ENCODE measurements around the gene CYB561D2.

The CYB561D2 gene

DNA sequence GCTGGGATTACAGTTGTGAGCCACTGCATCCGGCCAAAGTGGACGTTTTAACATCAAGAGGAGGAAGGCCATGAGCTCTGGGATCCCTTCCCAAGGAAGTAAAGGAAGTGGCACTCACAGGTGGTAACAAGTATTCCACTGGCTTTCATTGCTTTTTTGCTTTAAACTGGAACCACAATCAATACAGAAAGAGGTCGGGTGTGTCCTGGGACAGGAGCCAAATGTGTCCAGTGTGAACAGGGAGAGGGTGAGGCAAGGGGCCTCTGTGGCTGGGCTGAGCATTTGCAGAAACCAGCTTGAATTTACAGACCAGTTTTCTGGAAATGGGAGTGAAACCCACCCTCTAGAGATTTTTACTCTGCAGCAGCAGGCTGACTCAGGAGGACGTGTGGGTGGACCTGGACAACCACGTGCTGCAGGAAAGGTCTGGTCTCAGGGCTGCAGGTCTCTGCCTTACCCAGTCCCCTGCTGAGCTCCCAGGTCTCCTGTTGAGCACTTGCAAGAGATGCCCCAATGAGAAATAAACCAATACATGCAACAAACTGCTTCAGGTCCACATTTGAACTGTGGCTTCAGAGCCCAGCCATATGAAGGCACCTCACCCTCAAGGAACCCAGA is 51.4 kb downstream of the CYB561D2 start:
- H3K4me2 ChIP-seq (ENCODE audit: low read length), result no peak overlapping the region

More for the DNA sequence above, 51.4 kb downstream of the CYB561D2 start:
- Histone ChIP-seq H3F3A (ENCODE audit: insufficient read depth, low read length) (no peaks in the 10 kb centered on the region), H3K36me3 (ENCODE audit: insufficient read depth, low read length) (no peaks in the 10 kb centered on the region), H3K9ac (ENCODE audit: low read length) (no peak overlapping the region), H3K27ac (ENCODE audit: low read depth, low read length, poor library complexity, severe bottlenecking) (no peak overlapping the region), H3K9me2 (ENCODE audit: low read depth, low read length) (no peaks in the 10 kb centered on the region), H2AFZ (ENCODE audit: low read length) (no peak overlapping the region), H3K4me1 (ENCODE audit: insufficient read depth, low read length, severe bottlenecking) (no peaks in the 10 kb centered on the region), H3K27me3 (ENCODE audit: insufficient read depth, low read length) (no peaks in the 10 kb centered on the region), H3K79me2 (ENCODE audit: insufficient read depth, low read length) (no peaks in the 10 kb centered on the region), H3K4me3 (ENCODE audit: low read depth, low read length, poor library complexity, severe bottlenecking) (no peak overlapping the region), H4K20me1 (ENCODE audit: insufficient read depth, low read length) (no peaks in the 10 kb centered on the region), H3K9me3 (ENCODE audit: low read length) (no peaks in the 10 kb centered on the region)
- TF ChIP-seq EZH2 (IDR thresholded peaks at IDR 0.05; ENCODE audit: borderline replicate concordance, low read length), result no peak
- TF ChIP-seq, protein P1, sequence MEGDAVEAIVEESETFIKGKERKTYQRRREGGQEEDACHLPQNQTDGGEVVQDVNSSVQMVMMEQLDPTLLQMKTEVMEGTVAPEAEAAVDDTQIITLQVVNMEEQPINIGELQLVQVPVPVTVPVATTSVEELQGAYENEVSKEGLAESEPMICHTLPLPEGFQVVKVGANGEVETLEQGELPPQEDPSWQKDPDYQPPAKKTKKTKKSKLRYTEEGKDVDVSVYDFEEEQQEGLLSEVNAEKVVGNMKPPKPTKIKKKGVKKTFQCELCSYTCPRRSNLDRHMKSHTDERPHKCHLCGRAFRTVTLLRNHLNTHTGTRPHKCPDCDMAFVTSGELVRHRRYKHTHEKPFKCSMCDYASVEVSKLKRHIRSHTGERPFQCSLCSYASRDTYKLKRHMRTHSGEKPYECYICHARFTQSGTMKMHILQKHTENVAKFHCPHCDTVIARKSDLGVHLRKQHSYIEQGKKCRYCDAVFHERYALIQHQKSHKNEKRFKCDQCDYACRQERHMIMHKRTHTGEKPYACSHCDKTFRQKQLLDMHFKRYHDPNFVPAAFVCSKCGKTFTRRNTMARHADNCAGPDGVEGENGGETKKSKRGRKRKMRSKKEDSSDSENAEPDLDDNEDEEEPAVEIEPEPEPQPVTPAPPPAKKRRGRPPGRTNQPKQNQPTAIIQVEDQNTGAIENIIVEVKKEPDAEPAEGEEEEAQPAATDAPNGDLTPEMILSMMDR (IDR thresholded peaks at IDR 0.05; ENCODE audit: low read length), result no peak
